GM19351 (cell line): ENCODE results near the gene SH3RF1.
"Not testable (repeated sequence)": the region's sequence is repeated elsewhere in the genome, so short reads cannot be mapped to it uniquely, and the experiment has no call there.

Source experiments
- ATAC-seq: cut with Tn5 transposase; IDR thresholded peaks from one replicate; pipeline ENCODE4 v1.9.1; 2021; ENCODE audit warnings: mild to moderate bottlenecking, moderate library complexity; ENCODE audit not compliant: unreplicated experiment

Gene SH3RF1

DNA sequence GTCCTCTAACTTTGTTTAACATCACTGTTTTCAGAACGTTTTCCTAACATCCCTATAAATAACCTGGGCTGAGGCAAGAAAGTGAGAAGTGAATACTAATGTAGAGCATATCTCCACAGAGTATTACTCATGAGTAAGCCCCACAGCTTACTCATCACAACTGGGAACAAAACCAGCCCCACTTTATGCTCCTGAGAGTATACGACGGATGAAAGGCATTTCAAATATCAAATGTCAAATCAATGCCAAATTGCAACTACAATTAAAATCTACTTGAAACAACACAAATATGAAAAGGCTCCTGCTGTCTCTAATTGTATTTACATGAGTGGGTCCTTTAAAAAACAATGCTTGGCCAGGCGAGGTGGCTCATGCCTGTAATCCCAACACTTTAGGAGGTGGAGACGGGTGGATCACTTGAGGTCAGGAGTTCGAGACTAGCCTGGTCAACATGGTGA lies 41.2 kb downstream of the SH3RF1 start:
- no peak for ATAC-seq

DNA sequence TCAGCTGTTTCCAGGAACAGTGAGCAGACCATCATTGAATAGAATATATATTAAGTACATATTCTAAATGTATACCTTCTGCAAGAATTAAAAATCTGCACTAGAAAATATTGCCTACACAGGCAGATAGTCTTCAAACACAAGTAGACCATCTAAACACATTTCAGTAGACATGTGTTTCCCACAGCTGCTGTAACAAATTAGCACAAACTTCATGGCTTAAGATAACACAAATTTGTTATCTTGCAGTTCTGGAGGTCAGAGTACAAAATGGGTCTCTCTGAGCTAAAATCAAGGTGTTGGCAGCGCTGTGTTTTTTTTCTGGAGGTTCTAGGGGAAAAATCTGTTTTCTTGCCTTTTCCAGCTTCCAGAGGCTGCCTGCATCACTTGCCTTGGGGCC lies 42.7 kb downstream of the SH3RF1 start:
- ATAC-seq, result no peak

DNA sequence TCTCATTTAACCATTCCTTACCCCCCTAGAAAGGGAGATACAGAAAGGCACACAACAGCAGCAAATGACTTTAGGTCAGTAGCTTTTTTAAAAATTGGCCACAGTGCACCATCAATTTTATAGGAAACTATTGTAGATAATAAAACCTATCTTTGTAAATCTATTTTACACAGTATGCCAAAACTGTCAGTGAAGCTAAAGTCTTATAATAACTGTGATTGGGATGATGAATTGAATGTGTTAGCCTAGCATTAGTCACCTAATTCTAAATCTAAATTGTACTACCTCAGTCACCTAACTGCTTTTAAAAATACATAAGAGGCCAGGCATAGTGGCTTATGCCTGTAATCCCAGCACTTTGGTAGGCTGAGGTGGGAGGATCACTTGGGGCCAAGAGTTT lies 44.2 kb downstream of the SH3RF1 start:
- ATAC-seq, result no peak

DNA sequence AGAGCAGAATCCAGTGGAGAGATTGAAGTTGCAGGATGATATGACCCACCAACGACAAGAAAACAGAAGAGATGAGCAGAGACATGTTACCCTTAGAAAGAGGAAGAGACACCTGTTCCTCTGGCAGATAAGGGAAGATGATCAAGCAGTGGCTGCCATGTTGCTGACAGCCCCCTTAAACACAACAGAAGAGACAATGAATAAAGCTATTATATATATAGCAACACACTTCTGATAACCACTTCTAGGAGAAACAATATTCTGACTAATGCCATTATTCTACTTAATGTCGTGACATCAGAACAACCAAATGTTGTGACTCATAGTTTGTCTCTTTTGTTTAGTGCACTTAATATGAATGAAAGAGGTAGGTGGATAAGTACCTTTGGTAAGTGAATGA lies 44.9 kb downstream of the SH3RF1 start:
- peak; percentile 61 for ATAC-seq

DNA sequence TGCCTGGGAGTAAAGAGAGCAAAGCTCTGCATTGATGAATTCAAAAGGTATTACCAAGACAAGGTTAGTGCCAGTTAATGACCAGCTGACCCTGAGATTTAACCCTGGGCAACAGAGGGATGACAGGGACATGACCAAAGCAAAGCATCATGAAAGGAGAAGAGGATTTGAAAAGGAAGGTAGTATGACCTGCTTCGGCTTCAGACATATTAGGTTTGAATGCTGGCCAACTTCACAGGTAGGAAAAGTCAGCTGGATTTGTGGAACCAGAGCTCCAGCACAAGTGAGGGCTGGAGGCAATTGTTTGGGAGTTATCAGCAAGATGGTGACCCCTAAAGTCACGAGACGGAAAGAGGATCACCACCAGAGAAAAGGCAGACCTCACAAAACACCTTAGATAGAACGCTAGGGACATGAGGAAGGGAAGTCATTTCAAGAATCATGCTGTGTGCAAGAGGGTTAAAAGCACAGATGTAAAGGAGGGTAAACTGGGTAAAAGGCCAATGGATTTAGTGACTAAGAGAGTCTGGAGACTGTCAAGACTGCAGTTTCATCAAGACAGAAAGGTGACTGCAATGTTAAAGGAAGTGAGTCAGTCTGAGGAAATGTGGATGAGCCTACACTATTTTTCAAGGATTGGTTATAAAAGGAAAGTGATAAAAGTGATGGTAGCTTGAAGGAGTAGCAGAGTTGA lies 45.6 kb downstream of the SH3RF1 start:
- ATAC-seq, result peak; percentile 65

DNA sequence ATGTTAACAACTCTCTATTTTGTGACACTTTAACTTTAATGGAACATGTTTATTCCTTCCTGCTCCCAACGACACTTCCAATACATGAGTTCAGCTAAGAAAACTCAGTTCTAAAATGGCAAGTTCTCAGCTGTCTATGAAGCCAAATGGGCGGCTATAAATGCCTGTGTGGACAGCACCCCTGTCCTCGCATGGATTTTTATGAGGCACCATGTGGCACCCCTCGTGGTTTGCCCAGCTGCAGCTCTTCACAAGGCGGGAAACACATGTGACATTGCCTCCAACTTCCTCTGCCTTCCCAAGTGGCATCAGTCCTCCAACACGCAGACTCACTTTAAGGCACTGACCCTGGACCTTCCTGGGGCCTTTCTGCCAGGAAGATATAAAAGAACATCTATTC lies 48.0 kb downstream of the SH3RF1 start:
- ATAC-seq, result no peak

DNA sequence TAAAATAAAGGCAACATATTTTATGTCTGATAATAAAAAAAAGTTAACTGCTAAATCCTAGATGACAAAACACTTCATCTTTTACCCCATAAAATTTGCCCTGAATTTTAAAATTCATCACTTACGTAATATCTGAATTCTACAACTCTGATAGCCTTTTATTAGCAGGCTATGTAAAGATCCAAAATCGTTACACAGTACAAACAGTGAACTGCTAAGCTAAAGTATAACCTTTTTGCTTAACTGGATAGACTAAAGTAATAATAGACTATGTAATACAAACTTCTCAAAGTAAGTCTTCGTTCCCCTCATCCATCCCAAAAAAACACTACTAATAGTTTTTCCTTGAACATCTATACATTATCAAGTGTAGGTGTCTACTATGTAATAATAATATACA lies 49.1 kb downstream of the SH3RF1 start:
- ATAC-seq, result no peak

DNA sequence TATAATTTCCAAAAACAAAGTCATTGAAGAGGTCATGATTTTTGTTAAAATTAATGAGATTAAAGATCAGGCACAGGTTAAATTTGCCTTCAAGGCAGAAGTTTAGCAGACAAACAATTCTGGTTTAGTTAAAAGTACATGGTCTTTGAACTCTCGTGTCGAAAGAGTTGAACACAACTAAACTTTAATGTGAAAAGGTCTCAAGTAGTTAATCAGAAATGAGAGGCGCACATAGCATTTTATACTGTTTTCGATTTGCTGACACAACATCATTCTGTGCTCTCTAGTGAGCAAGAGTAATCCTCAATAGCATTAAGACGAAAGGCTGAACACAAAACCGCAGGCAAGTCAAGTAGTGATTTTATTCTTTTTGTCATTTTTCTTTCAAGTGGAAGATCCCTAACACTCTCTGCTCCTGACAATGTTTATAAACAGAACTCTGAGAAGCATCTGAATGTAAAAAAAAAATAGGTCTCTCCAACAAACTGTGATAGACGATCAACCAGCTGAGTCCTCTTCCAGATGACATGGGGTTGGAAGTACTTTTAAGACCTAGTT lies 49.8 kb downstream of the SH3RF1 start:
- no peak for ATAC-seq

DNA sequence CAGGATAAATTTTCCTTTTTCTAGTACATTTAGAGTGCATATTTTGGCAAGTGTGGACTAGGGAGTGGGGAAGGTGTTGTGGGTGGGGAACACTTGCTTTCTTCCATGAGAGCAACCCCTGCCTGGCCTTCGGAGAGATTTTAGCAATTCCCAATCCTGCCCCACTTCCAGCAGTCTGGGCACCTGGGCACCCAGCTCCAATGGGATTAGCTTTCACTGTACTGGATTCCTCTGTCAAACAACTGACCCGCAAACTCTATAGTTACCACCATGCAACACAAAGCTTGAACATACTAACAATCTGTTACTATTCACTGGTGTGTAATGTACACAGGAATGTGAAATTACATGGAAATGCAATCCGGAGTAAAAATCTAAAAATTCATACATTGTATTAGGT lies 50.3 kb downstream of the SH3RF1 start:
- ATAC-seq, result no peak

DNA sequence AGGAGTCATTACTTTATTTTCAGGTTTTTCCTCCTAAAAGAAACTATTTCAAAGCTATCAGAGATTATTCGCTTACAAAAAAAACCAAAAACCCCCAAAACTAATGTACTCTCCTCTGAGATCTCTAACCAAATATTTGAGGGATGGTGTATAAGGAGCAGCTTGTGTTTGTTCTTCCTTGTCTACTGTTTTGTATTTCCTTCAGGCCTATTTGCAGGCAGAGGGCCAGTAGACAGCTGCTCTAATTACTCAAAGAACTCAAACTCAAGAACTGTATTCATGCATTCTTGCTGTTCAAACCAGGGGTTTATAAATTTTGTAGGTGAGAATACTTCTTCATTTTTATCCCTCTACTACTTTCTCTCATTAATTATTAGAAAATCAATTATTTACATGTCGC lies 51.3 kb downstream of the SH3RF1 start:
- no peak for ATAC-seq

DNA sequence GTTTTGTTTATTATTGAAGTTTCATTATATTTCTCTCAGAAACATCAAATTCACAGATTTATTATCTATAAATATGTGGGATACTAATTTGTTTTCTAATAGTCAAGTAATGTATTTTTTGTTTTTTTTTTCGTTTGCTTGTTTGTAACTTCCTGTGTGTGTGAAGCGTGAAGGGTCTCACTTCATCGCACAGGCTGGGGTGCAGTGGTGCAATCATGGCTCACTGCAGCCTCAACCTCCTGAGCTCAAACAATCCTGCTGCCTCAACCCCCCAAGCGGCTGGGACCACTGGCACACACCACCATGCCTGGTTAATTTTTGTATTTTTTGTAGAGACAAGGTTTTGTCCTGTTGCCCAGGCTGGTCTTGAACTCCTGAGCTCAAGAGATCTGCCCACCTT lies 55.1 kb downstream of the SH3RF1 start:
- peak; percentile 62 for ATAC-seq

DNA sequence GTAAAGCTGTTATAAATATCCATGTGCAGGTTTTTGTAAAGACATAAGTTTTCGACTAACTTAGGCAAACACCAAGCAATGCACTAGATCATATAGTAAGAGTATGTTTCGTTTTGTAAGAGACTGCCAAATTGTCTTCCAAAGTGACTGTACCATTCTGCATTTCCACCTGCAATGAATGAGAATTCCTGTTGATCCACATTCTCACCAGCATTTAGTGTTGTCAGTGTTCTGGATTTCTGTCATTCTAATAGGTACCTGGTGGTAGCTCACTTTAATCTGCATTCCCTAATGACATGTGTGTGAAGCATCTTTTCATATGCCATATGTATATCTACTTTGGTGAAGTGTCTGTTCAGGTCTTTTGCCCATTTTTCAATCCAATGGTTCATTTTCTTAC lies 57.8 kb downstream of the SH3RF1 start:
- no peak for ATAC-seq

DNA sequence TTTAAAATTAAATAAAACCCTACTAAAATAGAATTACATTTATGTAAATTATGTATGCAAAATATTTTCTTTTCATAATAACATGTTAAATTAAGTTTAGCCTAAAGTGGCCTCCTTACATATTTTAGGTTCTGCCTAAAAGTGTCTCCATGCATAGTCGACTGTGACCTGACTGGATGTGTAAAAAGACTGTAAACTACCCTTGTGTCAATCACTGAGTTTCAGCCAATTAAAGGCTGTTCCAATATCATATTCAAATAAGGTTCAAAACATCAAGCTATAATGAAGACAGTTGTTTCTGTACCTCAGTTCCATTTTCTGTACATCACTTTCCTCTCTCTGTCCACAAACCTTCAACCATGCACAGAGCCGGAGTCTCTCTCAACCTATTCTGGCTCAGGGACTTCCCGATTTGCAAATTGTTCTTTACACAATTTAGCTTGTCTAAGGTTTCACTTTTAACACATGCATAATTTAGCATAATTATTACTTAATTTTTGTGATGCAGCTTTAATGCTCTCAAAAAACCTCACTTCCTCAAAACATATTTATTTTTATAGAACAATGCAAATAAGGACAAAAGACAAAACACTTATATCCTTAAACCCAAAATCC lies 60.1 kb downstream of the SH3RF1 start:
- peak; percentile 91 for ATAC-seq

DNA sequence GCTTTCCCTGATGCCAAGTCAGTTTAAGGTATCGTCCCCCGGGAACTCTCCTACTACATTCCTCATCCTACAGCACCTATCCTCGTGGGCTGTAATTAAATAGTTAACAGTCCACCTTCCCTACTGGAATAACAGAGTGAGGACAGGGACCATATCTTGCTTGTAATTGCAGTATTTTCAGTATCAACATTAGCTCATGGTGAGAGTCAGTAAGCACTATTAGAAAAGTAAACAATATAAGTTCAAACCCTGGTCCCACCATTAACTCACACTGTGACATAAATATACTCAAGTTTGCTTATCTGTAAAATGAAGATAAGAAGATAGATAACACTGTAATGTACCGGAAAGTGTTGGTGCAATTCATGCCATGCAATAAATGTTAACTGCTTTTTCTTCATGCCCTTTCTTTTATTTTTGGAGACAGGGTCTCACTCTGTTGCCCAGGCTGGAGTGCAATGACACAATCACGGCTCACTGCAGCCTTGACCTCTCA lies 61.3 kb downstream of the SH3RF1 start:
- no peak for ATAC-seq

DNA sequence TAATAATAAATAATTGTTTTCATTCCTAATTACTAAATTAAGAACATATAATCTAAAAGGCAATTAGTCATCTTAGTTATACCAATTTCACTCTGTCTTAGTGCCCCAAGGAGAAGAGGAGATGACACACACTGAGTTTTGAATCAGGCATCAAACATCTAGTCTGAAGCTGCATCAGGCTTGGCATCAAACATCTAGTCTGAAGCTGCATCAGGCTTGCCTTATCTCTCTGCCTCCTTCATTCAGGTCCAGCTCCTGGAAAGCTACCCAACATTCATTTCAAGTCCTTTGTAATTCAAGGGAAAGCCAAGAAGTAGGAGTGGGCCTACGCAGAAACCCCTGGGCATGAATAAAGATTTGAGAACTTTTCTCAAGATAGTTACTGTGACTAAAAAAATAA lies 62.2 kb downstream of the SH3RF1 start:
- no peak for ATAC-seq

DNA sequence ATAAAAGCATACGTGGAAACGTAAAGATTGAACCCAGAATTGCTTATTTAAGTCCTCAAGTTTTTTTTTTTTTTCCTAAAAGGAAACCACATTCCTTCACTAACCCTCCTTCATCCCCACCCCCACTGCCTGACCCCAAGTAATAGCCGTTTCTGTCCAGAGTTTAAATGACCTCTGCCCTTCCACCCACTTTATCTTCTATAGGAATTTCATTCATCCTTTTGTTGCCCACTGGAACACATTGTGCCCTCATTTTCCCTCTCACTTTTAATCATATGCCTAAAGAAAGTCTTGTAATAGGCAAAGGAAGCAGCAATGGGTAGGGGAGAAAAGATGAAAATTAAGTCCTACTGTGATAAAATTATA lies 62.7 kb downstream of the SH3RF1 start:
- ATAC-seq, result no peak

DNA sequence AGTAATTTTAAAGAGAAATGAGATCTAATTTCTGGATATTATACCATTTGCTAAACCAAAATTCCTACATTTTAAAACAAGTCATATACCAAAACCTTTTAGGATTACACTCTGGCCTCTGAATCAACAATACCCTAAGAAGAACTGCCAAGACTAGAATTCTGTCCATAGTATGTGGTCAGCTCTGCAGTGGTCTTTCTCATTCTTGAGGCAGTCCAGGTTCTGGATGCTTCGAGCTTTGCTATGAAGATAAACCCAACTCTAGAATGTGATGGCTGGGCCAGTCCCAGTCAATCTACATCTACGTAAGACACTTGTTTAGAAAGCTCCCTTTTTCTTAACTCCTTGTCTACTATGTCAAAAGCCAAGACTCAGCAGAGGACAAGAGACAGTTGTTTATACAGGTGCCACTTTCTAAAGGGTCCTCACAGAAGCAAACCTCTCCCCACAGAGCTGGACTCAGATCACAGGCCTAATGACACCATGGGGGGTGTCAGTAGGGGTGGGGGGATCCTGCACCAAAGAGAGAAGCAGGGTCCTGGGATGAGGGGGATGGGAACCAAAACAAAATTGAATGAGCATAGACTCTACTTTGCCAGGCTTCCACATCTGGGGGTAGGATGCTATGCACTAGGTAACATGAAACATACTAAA lies 63.2 kb downstream of the SH3RF1 start:
- no peak for ATAC-seq

DNA sequence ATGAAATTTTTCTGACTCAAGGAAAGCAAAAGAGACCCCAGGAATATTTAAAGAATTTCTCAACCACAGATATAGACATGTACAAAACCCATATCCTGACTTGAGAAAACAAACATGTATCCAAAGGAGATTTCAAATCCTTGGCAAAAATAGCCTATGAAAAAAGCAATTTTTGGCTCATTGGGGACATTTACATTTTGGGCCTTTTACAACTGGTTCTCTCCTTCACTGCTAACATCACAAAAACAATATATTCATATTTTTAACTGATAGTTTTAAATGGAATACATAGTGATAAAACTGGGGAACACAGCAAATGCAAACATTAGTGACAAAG lies 65.0 kb downstream of the SH3RF1 start:
- ATAC-seq, result no peak

DNA sequence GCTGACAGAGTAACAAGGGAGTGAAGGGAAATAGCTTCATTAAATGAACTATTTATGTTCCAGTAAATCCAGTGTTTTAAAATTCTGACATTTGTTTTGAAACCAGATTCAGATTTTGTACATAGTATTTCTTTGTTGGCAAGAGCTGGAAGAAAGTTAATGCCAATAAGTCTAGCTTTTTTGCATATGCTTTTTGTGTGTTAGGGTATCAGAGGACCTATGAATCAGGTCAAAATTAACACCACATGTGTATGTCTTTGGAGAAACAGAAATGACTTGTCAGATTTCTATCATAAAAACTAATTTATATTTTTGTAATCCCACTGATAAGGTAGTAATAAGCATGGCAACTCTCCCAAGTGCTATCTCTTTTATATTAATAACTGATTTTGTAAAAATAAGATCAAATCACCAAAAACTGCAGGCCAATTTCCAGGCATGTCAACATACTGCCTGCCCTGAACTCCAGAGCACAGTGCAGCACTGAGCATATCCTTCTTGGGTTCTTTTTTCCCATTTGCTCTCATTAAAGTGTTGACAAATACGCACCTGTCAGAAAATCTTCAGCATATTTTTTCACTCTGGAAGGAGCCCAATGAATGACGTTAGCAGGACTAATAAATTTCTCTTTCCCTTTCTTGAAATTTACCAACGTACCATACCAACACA lies 65.5 kb downstream of the SH3RF1 start:
- no peak for ATAC-seq

DNA sequence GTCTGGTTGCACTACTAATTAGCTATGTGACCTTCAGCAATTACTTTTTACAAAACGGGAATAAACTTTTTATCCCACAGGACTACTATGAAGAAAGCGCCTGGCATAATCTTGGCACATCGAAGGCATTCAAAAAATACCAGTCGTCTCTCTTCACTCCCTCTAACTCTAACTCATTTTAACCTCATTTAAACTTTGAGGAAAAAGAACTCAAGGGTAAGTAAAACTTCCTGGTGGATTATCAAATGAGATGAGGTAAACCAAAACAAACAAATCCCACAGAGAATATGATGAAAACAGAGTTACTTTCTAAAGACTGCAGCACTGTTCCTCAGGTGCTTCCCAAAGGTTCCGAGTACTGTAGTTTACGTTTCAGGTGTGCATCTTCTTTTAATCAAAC lies 66.9 kb downstream of the SH3RF1 start:
- ATAC-seq, result no peak

DNA sequence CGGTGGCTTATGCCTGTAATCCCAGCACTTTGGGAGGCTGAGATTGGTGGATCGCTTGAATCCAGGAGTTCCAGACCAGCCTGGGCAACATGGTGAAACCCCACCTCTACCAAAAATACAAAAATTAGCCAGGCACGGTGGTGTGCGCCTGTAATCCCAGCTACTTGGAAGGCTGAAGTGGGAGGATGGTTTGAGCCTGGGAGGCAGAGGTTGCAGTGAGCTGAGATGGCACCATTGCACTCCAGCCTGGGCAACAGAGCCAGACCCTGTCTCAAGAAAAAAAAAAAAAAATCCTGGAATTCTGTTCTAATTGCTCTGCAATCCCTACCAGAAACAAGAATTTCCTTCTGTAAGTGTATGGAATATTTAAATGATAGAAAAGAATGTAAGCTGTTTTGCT lies 67.5 kb downstream of the SH3RF1 start:
- ATAC-seq, result not testable (repeated sequence)

DNA sequence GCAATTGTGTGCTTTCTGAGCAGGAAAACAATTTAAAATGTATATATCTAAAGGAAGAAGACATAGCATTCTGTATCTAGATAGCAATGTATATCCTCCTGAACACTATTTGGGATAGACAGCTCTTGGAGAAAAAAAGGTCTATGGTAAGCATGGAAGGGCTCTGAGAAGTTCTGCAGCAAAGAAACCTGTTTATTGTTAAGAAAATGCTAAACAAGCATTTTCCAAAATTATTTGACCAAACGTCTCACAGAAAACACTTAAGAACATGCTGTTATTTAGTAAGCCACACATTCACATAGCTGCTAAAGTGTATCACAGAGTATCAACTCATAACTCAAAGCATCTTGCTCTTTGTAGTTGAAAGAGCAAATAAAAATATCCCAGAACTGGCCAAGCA lies 67.9 kb downstream of the SH3RF1 start:
- ATAC-seq, result no peak
